NOMO-1 (cell line): ENCODE measurements around the gene VAV3.
"Not testable (repeated sequence)": the region's sequence is repeated elsewhere in the genome, so short reads cannot be mapped to it uniquely, and the experiment has no call there.

Experiments used
- DNase-seq, 2 experiments: peaks; one replicate each; lab custom pipeline; 2025; ENCODE audit not compliant: unreplicated experiment in 2 of 2; lab: John Stamatoyannopoulos, UW

The VAV3 gene

GRCh38 chr1:107965110-107965991, at the start of gene VAV3:
TSS of gene VAV3 (minus strand) at chr1:107965180. CDS start at chr1:107964869, 311 bp downstream.
- peak; percentile 62 to 73 for DNase-seq

- DNase-seq: no peak
Observed at GRCh38 chr1:108012553-108012952, 47.6 kb upstream of the VAV3 start.

GRCh38 chr1:108011295-108011694, 46.3 kb upstream of the VAV3 start:
- DNase-seq: no peak

- DNase-seq: no peak
Observed at GRCh38 chr1:108010581-108010980, 45.6 kb upstream of the VAV3 start.

GRCh38 chr1:108009603-108010195, 44.7 kb upstream of the VAV3 start:
- DNase-seq: no peak

GRCh38 chr1:108007531-108007930, 42.6 kb upstream of the VAV3 start:
- DNase-seq: no peak

GRCh38 chr1:108007070-108007469, 42.1 kb upstream of the VAV3 start:
- DNase-seq: no peak

GRCh38 chr1:108004919-108005318, 39.9 kb upstream of the VAV3 start:
- not testable (repeated sequence) for DNase-seq

GRCh38 chr1:108000620-108001111, 35.7 kb upstream of the VAV3 start:
- no peak for DNase-seq

GRCh38 chr1:108000184-108000583, 35.2 kb upstream of the VAV3 start:
- no peak for DNase-seq

- no peak for DNase-seq
Observed at GRCh38 chr1:107997866-107998265, 32.9 kb upstream of the VAV3 start.

- DNase-seq: no peak
Observed at GRCh38 chr1:107993920-107994319, 28.9 kb upstream of the VAV3 start.

- no peak for DNase-seq
Observed at GRCh38 chr1:107992347-107992746, 27.4 kb upstream of the VAV3 start.

- no peak for DNase-seq
Observed at GRCh38 chr1:107991371-107992066, 26.5 kb upstream of the VAV3 start.

- DNase-seq: no peak
Observed at GRCh38 chr1:107990606-107991005, 25.6 kb upstream of the VAV3 start.

- no peak for DNase-seq
Observed at GRCh38 chr1:107981277-107981676, 16.3 kb upstream of the VAV3 start.

- DNase-seq: no peak
Observed at GRCh38 chr1:107979926-107980325, 14.9 kb upstream of the VAV3 start.

GRCh38 chr1:107979088-107979487, 14.1 kb upstream of the VAV3 start:
- no peak for DNase-seq

GRCh38 chr1:107976836-107977235, 11.9 kb upstream of the VAV3 start:
- DNase-seq: no peak

- no peak for DNase-seq
Observed at GRCh38 chr1:107976431-107976830, 11.5 kb upstream of the VAV3 start.

GRCh38 chr1:107975851-107976250, 10.9 kb upstream of the VAV3 start:
- DNase-seq: no peak
